OCI-LY7 (cell line): ENCODE measurements around the gene LPP. TPM values are rescaled to one million over a fixed set of nuclear protein-coding genes. Genes with fewer than 3 reads are reported as not detected.
"Not testable (repeated sequence)": the region's sequence is repeated elsewhere in the genome, so short reads cannot be mapped to it uniquely, and the experiment has no call there.

Source experiments
- BruUV-seq: library from RNA; stranded (reverse); fragments of 400-500 nt; replicated peaks from 2 replicates; lab custom pipeline; 2021; lab: Mats Ljungman, UMichigan
- CTCF ChIA-PET: fragments of 300-600 bp; sonication (Branson Sonifier 250); formaldehyde crosslinking; loops from one replicate; lab custom pipeline; 2022; ENCODE audit warnings: antibody characterized with exemption; ENCODE audit not compliant: unreplicated experiment; lab: Charles Lee
- POLR2A ChIA-PET: fragments of 300-600 bp; sonication (Branson Sonifier 250); formaldehyde crosslinking; loops from one replicate; lab custom pipeline; 2022; ENCODE audit warnings: antibody characterized with exemption; lab: Charles Lee
- DNase-seq: peaks from one replicate; pipeline ENCODE4 v3.0.0-alpha.2; 2015; ENCODE audit warnings: low spot score
- H2AFZ ChIP-seq: fragments of 200-600 bp; sonication (generic), shearing (Covaris generic); 2 replicates; pipeline ENCODE4 v1.6.1; 2014; ENCODE audit warnings: mild to moderate bottlenecking, antibody characterized with exemption, low read length, moderate library complexity
- H3K27ac ChIP-seq: fragments of 200-600 bp; sonication (generic); 2 replicates; pipeline ENCODE4 v1.5.1; 2014; ENCODE audit warnings: mixed run types, low read depth, mild to moderate bottlenecking, moderate library complexity, low read length, inconsistent platforms; ENCODE audit not compliant: poor library complexity, severe bottlenecking
- H3K36me3 ChIP-seq: fragments of 200-600 bp; sonication (generic); 2 replicates; pipeline ENCODE4 v1.6.1; 2014; ENCODE audit warnings: mild to moderate bottlenecking, antibody characterized with exemption, low read length, moderate library complexity, mixed read lengths; ENCODE audit not compliant: insufficient read depth
- H3K4me1 ChIP-seq: fragments of 200-600 bp; sonication (generic); 2 replicates; pipeline ENCODE4 v1.5.1; 2014; ENCODE audit warnings: mild to moderate bottlenecking, low read length; ENCODE audit not compliant: insufficient read depth, poor library complexity, severe bottlenecking
- H3K4me2 ChIP-seq: fragments of 200-600 bp; sonication (generic); 2 replicates; pipeline ENCODE4 v1.6.1; 2014; ENCODE audit warnings: mild to moderate bottlenecking, low read length
- H3K4me3 ChIP-seq: fragments of 200-600 bp; sonication (generic); 2 replicates; pipeline ENCODE4 v1.5.1; 2014; ENCODE audit warnings: mild to moderate bottlenecking, low read depth, low read length; ENCODE audit not compliant: poor library complexity, severe bottlenecking
- H3K79me2 ChIP-seq: fragments of 200-600 bp; sonication (generic); 2 replicates; pipeline ENCODE4 v1.6.1; 2016; ENCODE audit warnings: low read depth, mild to moderate bottlenecking, low read length, moderate library complexity, mixed read lengths; ENCODE audit not compliant: insufficient read depth
- H3K9me2 ChIP-seq: fragments of 200-600 bp; sonication (generic); 2 replicates; pipeline ENCODE4 v1.6.1; 2016; ENCODE audit warnings: mild to moderate bottlenecking, low read length, mixed read lengths; ENCODE audit not compliant: insufficient read depth
- H3K9me3 ChIP-seq: fragments of 200-600 bp; sonication (generic); 2 replicates; pipeline ENCODE4 v1.6.1; 2014; ENCODE audit warnings: mild to moderate bottlenecking, mixed run types, low read length, mixed read lengths
- H4K20me1 ChIP-seq: fragments of 200-600 bp; sonication (generic); 2 replicates; pipeline ENCODE4 v1.6.1; 2014; ENCODE audit warnings: mild to moderate bottlenecking, antibody characterized with exemption, low read length, moderate library complexity, mixed read lengths; ENCODE audit not compliant: insufficient read depth
- CTCF ChIP-seq: fragments of 200-600 bp; sonication (generic); conservative IDR thresholded peaks from 2 replicates; pipeline ENCODE4 v1.5.1; 2014; ENCODE audit warnings: mild to moderate bottlenecking, antibody characterized with exemption, low read length, moderate library complexity, mixed read lengths
- EZH2phosphoT487 ChIP-seq: fragments of 200-600 bp; sonication (generic); IDR thresholded peaks from 2 replicates; pipeline ENCODE4 v1.6.1; 2018; ENCODE audit warnings: low read depth, borderline replicate concordance, mild to moderate bottlenecking, mixed run types, antibody characterized with exemption, low read length, moderate library complexity, mixed read lengths
- intact Hi-C: fragments of 100-400 bp; cut with micrococcal nuclease; formaldehyde crosslinking; loops from one replicate; pipeline ENCODE4 v1.10.0; 2022; ENCODE audit not compliant: unreplicated experiment
- total RNA-seq, 2 experiments: library from RNA; depleted of rRNA in 1 of 2; stranded (reverse); fragments of >200 nt in 1 of 2; shearing (Covaris generic) in 1 of 2; gene quantifications; 2 replicates each; pipeline ENCODE4 v1.2.3, GENCODE V29; 2014 to 2022

LPP gene
- total RNA-seq, 2 experiments from 2014 or later = 10.9 to 119 TPM

GRCh38 chr3:188634285-188634684 is 480.3 kb downstream of the LPP start:
- intact Hi-C loops = no loop called here
- Histone ChIP-seq H3K9me3 (no peaks in the 10 kb centered on the region), H3K4me2 (no peak overlapping the region), H3K27ac (no peak overlapping the region), H3K4me1 (no peaks in the 10 kb centered on the region), H3K79me2 (no peaks in the 10 kb centered on the region), H3K9me2 (no peaks in the 10 kb centered on the region), H3K4me3 (no peak overlapping the region), H2AFZ (no peak overlapping the region), H3K36me3 (no peaks in the 10 kb centered on the region), H4K20me1 (no peaks in the 10 kb centered on the region)
- BruUV-seq = no TSS peak
- ChIA-PET POLR2A (interaction anchor here (0.6 to 1.0 kb wide), 2 partner anchors 27 to 324 kb away, joined by 3 read pairs; no protein-coding TSS in a partner anchor), CTCF (no interaction called here)
- no peak for TF ChIP-seq CTCF
- no peak for TF ChIP-seq EZH2phosphoT487
- no peak for DNase-seq

- ChIA-PET POLR2A (interaction anchor here (0.6 to 0.9 kb wide), 2 partner anchors 9 to 206 kb away, joined by 3 to 4 read pairs; no protein-coding TSS in a partner anchor), CTCF (no interaction called here)
- no peak overlapping the region for H3K4me2 ChIP-seq
- no peaks in the 10 kb centered on the region for H3K9me2 ChIP-seq
- TF ChIP-seq CTCF = no peak
- TF ChIP-seq EZH2phosphoT487 = no peak
- no peaks in the 10 kb centered on the region for H3K36me3 ChIP-seq
- BruUV-seq = no TSS peak
- H3K4me1 ChIP-seq = no peaks in the 10 kb centered on the region
- DNase-seq = no peak
- H3K9me3 ChIP-seq = no peaks in the 10 kb centered on the region
- H4K20me1 ChIP-seq = no peaks in the 10 kb centered on the region
- H3K79me2 ChIP-seq = no peaks in the 10 kb centered on the region
- H3K27ac ChIP-seq = no peak overlapping the region
- no peak overlapping the region for H2AFZ ChIP-seq
- no peak overlapping the region for H3K4me3 ChIP-seq
- intact Hi-C loops = no loop called here
Observed at GRCh38 chr3:188635258-188636042, 481.5 kb downstream of the LPP start.

- H3K79me2 ChIP-seq, H3K27ac ChIP-seq, H3K9me2 ChIP-seq, H3K4me2 ChIP-seq, H3K36me3 ChIP-seq, H3K4me3 ChIP-seq, DNase-seq, CTCF ChIA-PET, H3K9me3 ChIP-seq, BruUV-seq, intact Hi-C loops, H2AFZ ChIP-seq, H4K20me1 ChIP-seq, H3K4me1 ChIP-seq: not testable (repeated sequence)
- POLR2A ChIA-PET = interaction anchor here (0.6 kb wide), 1 partner anchor 1111 kb away, joined by 3 read pairs; no protein-coding TSS in a partner anchor
Observed at GRCh38 chr3:188636292-188636691, 482.3 kb downstream of the LPP start.
